ENCODE data around the gene PARS2.

DNA sequence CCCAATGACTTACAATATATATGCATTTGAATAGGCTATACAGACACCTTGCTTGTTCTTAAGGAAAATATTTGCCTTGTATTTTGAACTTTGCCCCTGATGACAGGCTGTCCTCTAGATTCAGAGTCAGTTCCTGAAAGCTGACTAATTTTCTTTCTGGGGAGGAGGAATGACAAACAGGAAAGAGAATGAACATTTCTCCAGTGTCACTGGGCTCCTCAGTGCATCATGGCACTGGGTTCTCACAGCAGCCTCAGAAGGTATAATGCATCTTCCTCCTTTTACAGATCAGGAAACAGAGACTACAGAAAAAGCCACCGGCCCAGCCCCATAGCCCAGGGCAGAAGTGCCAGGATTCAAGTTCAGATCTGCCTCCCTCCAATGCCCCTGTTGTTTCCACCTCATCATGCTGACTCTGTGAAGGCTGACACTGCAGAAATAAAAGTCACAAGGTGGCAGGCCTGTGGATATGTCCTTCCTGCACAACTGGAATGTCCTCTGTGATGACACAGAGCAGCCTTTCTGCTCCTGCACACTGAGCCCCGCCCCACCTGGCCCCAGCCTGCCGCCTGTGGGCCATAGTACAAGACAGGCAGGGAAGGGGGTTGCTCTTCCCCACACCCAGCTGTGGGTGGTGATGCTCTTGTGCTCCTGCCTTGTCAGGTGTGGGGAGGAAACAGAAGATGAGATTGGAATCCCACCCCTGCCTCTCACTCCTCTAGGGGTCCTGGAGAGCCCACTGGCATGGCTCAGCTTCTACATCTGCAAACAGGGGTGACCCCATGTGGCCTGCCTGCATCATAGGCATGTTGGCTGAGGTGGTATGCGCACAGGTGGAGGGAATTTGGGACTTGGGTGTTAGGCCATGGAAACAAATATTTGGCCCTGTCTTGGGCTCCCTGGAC lies 30.4 kb upstream of the PARS2 start:
- TF ChIP-seq, protein P1, sequence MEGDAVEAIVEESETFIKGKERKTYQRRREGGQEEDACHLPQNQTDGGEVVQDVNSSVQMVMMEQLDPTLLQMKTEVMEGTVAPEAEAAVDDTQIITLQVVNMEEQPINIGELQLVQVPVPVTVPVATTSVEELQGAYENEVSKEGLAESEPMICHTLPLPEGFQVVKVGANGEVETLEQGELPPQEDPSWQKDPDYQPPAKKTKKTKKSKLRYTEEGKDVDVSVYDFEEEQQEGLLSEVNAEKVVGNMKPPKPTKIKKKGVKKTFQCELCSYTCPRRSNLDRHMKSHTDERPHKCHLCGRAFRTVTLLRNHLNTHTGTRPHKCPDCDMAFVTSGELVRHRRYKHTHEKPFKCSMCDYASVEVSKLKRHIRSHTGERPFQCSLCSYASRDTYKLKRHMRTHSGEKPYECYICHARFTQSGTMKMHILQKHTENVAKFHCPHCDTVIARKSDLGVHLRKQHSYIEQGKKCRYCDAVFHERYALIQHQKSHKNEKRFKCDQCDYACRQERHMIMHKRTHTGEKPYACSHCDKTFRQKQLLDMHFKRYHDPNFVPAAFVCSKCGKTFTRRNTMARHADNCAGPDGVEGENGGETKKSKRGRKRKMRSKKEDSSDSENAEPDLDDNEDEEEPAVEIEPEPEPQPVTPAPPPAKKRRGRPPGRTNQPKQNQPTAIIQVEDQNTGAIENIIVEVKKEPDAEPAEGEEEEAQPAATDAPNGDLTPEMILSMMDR (IDR thresholded peaks at IDR 0.05): no peak
- TF ChIP-seq POLR2A (IDR thresholded peaks at IDR 0.05): no peak
- TF ChIP-seq EP300 (IDR thresholded peaks at IDR 0.05): no peak

Data from tibial nerve (tissue), 4 donors.